ENCODE data around the gene MATCAP1. TPM values are rescaled to one million over a fixed set of nuclear protein-coding genes. Genes with fewer than 3 reads are reported as not detected.

Gene MATCAP1
- total and polyA plus RNA-seq, 7 donors, result 4.2 to 9.7 (median 6.5) TPM

GRCh38 chr16:67197704-67198103 lies 13.9 kb upstream of the MATCAP1 start:
- peaks cover 16 to 61% of the 10 kb centered on the region in 2 donors for H3K36me3 ChIP-seq (ENCODE audit: insufficient read depth in 1 of 2, low read depth in 1 of 2)
- H3K4me1 ChIP-seq, result peaks cover 20% of the 10 kb centered on the region
- no peaks in the 10 kb centered on the region for H3K9me3 ChIP-seq
- 70 to 79% (median 76%) methylated on average over 6 of the region's 6 CpGs for WGBS, 3 donors
- ATAC-seq (no peak), DNase-seq (no peak)
- no peak overlapping the region for H3K4me3 ChIP-seq
- no peak overlapping the region for H3K27ac ChIP-seq
- no peaks in the 10 kb centered on the region for H3K27me3 ChIP-seq (ENCODE audit: insufficient read depth in 3 of 3, low read length in 2 of 3)
- intact Hi-C loops (cut with DNase I), result no loop called here
- TF ChIP-seq CTCF (IDR thresholded peaks at IDR 0.05), result no peak

DNA sequence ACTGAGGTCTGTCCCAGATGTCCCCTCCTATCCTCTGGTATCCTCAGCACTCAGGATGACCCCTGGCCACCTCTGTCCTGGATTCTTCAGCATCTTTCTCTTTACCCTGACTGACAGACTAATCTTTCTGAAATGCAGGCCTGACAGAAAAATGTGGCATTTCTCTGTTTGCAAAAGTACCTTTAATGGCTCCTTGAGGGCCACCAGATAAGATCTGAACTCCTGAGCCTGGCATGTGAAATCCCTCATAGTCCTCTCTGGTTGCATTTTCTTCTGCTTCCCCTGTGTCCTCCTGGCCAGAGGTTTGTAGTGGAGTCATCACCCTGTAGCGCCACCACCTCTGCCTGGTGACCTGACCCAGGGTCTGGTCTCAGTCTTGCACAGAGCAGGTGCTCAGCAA lies 13.1 kb upstream of the MATCAP1 start:
- H3K36me3 ChIP-seq (ENCODE audit: insufficient read depth in 1 of 2, low read depth in 1 of 2), result peaks cover 16 to 54% of the 10 kb centered on the region in 2 donors
- no peak for ATAC-seq
- intact Hi-C loops (cut with DNase I), result no loop called here

DNA sequence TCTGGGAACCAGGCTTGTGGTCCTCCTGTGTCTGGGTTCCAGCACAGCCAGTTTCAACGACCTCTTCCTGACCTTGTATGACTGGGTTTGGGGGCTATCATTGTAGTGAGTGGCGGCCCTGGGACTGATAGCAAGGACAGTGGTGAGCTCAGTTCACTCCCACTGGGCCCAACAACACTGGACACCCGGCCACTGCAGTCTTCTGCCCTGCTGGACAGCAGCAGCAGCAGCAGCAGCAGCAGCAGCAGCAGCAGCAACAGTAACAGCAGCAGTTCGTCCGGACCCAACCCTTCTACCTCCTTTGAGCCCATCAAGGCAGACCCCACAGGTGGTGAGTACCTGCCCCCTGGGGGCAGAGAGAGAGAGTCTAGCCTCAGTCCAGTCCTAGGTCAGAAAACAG lies 11.9 kb upstream of the MATCAP1 start:
- intact Hi-C loops (cut with DNase I), result no loop called here
- Histone ChIP-seq H3K27ac (no peak overlapping the region), H3K36me3 (ENCODE audit: insufficient read depth in 1 of 2, low read depth in 1 of 2) (peaks cover 16 to 48% of the 10 kb centered on the region in 2 donors), H3K27me3 (ENCODE audit: insufficient read depth in 3 of 3, low read length in 2 of 3) (no peaks in the 10 kb centered on the region), H3K9me3 (no peaks in the 10 kb centered on the region), H3K4me3 (no peak overlapping the region), H3K4me1 (peaks cover 30% of the 10 kb centered on the region)
- WGBS, 3 donors, result 79 to 87% (median 79%) methylated on average over 5 of the region's 5 CpGs
- ATAC-seq (no peak), DNase-seq (no peak)
- no peak for TF ChIP-seq CTCF (IDR thresholded peaks at IDR 0.05)

More for the DNA sequence above, 13.1 kb upstream of the MATCAP1 start:
- H3K9me3 ChIP-seq, result no peaks in the 10 kb centered on the region
- H3K4me3 ChIP-seq, result no peak overlapping the region
- H3K4me1 ChIP-seq, result peaks cover 22% of the 10 kb centered on the region
- no peak for DNase-seq
- no peaks in the 10 kb centered on the region for H3K27me3 ChIP-seq (ENCODE audit: insufficient read depth in 3 of 3, low read length in 2 of 3)
- TF ChIP-seq CTCF (IDR thresholded peaks at IDR 0.05), result no peak
- WGBS, 3 donors, result 80 to 97% (median 94%) methylated on average over 1 of the region's 1 CpG
- H3K27ac ChIP-seq, result no peak overlapping the region

DNA sequence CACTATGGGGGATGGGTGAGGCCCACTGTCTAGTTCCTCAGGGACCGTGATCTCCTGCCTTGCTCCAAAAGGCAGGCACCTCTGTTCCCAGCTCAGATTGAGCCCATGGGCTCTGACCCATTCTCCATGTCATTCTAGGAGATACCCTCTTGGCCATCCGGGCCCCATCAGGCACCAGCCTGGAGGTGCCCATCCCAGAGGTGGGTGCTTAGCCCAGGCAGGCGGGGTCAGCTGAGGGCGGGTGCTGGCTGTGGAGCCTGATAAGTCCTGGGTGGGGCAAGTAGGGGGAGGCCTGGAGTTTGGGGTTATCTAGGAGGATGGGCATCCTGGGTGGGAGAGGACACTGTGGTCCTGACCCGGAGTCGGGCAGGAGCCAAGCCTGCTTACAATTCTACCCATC lies 10.5 kb upstream of the MATCAP1 start:
- ATAC-seq, result no peak
- peaks cover 16 to 48% of the 10 kb centered on the region in 2 donors for H3K36me3 ChIP-seq (ENCODE audit: insufficient read depth in 1 of 2, low read depth in 1 of 2)

More for the DNA sequence above, 10.5 kb upstream of the MATCAP1 start:
- no peaks in the 10 kb centered on the region for H3K9me3 ChIP-seq
- peaks cover 30% of the 10 kb centered on the region for H3K4me1 ChIP-seq
- TF ChIP-seq CTCF (IDR thresholded peaks at IDR 0.05), result no peak
- intact Hi-C loops (cut with DNase I), result loop anchor here in 1 of 2 donors (5.0 kb wide), 1 partner anchor 33 kb away; the partner anchor contains the start of gene TMEM208
- 89 to 93% (median 90%) methylated on average over 6 of the region's 6 CpGs for WGBS, 3 donors
- no peak for DNase-seq
- H3K27ac ChIP-seq, result no peak overlapping the region
- H3K27me3 ChIP-seq (ENCODE audit: insufficient read depth in 3 of 3, low read length in 2 of 3), result no peaks in the 10 kb centered on the region
- H3K4me3 ChIP-seq, result no peak overlapping the region
